Measurements from ENCODE around the gene SERINC1. TPM values are rescaled to one million over a fixed set of nuclear protein-coding genes. Genes with fewer than 3 reads are reported as not detected.

SERINC1 gene
- total RNA-seq, 4 donors from 2014 or later, result 136 to 354 (median 237) TPM

DNA sequence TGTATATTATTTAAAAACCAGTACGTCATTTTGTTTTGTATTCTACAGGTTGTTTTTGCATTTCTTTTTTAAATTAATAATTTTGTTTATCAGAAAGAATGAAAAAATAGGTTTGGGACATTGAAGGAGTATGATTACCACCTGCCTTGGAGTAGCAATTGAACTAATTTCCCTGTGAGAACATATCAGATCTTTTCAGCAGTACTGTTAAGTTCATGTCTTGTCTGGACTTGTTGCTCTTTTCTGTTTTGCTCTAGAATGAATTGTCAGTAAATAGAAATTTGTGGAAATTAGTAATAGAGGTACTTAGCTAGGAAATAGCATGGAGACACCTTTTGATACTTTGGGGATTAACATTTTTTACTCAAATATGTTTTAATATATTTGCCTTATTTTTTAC lies 47.9 kb downstream of the SERINC1 start:
- no peak overlapping the region for H3K4me3 ChIP-seq
- TF ChIP-seq POLR2A (IDR thresholded peaks at IDR 0.05), result no peak
- TF ChIP-seq, protein P1, sequence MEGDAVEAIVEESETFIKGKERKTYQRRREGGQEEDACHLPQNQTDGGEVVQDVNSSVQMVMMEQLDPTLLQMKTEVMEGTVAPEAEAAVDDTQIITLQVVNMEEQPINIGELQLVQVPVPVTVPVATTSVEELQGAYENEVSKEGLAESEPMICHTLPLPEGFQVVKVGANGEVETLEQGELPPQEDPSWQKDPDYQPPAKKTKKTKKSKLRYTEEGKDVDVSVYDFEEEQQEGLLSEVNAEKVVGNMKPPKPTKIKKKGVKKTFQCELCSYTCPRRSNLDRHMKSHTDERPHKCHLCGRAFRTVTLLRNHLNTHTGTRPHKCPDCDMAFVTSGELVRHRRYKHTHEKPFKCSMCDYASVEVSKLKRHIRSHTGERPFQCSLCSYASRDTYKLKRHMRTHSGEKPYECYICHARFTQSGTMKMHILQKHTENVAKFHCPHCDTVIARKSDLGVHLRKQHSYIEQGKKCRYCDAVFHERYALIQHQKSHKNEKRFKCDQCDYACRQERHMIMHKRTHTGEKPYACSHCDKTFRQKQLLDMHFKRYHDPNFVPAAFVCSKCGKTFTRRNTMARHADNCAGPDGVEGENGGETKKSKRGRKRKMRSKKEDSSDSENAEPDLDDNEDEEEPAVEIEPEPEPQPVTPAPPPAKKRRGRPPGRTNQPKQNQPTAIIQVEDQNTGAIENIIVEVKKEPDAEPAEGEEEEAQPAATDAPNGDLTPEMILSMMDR (IDR thresholded peaks at IDR 0.05), result no peak
- no peaks in the 10 kb centered on the region for H3K27me3 ChIP-seq
- no peaks in the 10 kb centered on the region for H3K4me1 ChIP-seq
- DNase-seq, result no peak
- H3K9me3 ChIP-seq, result no peaks in the 10 kb centered on the region
- H3K27ac ChIP-seq, result no peak overlapping the region
- H3K36me3 ChIP-seq, result no peaks in the 10 kb centered on the region
- intact Hi-C loops (cut with DNase I; ENCODE audit: low total_unique reads), result no loop called here

DNA sequence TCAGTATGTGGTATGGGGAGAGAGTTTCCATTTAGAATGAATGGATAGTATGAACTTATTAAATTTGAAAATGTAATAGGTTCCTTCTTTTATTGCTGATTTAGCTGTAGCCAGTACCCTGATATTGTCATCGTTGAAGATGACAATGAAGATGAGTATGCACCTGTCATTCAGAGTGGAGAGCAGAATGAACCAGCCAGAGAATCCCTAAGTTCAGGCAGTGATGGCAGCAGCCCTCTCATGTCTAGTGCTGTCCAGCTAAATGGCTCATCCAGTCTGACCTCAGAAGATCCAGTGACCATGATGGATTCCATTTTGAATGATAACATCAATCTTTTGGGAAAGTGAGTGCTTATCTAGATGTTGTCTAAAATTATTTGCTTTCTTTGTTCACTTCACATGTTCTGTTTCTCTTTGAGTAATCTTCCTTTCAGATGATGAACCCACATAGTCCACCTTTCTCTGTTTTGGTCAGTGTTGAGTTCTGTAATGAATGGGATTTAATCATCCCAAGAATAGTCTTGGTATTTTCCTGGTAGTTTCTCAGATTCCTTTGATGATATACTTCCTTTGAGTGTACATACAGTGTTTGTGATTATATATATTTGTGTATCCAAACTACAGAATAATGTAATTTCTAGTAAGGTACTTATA lies 48.9 kb downstream of the SERINC1 start:
- Histone ChIP-seq H3K36me3 (no peaks in the 10 kb centered on the region), H3K4me1 (no peaks in the 10 kb centered on the region), H3K9me3 (no peaks in the 10 kb centered on the region), H3K27me3 (no peaks in the 10 kb centered on the region), H3K4me3 (no peak overlapping the region), H3K27ac (no peak overlapping the region)
- DNase-seq, result no peak
- intact Hi-C loops (cut with DNase I; ENCODE audit: low total_unique reads), result no loop called here
- TF ChIP-seq POLR2A (IDR thresholded peaks at IDR 0.05), result no peak
- TF ChIP-seq, protein P1 (IDR thresholded peaks at IDR 0.05), result no peak

DNA sequence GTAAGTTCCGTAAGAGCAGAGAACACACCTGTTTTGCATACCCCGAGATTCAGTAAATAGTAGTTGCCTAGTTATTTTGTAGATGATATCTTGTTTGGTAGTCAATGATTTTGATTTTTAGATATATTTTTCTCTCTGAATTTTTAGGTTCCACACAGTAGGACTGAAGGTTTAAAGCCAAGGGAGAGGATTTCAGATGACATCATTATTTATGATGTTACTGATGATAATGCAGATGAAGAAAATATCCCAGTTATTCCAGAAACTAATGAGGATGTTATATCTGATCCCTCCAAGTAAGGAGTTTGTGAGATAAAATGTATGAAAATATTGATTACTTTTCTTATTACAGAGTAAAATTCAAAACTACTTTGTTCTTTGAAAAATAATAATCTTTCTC lies 49.6 kb downstream of the SERINC1 start:
- Histone ChIP-seq H3K9me3 (no peaks in the 10 kb centered on the region), H3K4me3 (no peak overlapping the region), H3K4me1 (no peaks in the 10 kb centered on the region), H3K27me3 (no peaks in the 10 kb centered on the region), H3K27ac (no peak overlapping the region), H3K36me3 (no peaks in the 10 kb centered on the region)
- intact Hi-C loops (cut with DNase I; ENCODE audit: low total_unique reads), result no loop called here
- TF ChIP-seq, protein P1 (IDR thresholded peaks at IDR 0.05), result no peak
- TF ChIP-seq POLR2A (IDR thresholded peaks at IDR 0.05), result no peak
- DNase-seq, result no peak

DNA sequence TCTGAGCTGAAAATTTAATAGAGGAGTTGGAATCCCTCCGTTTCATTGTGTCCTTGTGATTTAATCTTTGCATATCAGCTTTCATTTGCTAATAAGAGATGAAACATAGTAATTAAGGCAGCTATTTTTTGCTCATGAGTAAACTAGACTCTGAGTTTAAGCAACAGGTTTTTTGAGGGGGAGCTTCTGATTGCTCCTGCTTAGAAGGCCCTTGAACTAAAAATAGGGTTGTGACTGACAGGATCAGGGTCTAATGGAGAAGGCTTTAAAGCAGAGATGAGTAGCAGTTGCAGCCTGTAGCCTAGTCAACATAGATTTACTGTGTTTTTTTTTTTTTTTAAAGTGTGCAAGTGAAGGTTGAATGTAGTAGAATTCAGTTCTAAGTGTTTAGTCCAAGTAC lies 54.8 kb downstream of the SERINC1 start:
- no peaks in the 10 kb centered on the region for H3K36me3 ChIP-seq
- no peaks in the 10 kb centered on the region for H3K9me3 ChIP-seq
- DNase-seq, result no peak
- no peak for TF ChIP-seq POLR2A (IDR thresholded peaks at IDR 0.05)
- TF ChIP-seq, protein P1 (IDR thresholded peaks at IDR 0.05), result no peak
- H3K4me1 ChIP-seq, result no peaks in the 10 kb centered on the region
- H3K27me3 ChIP-seq, result no peaks in the 10 kb centered on the region
- no peak overlapping the region for H3K4me3 ChIP-seq
- no peak overlapping the region for H3K27ac ChIP-seq
- intact Hi-C loops (cut with DNase I; ENCODE audit: low total_unique reads), result no loop called here

DNA sequence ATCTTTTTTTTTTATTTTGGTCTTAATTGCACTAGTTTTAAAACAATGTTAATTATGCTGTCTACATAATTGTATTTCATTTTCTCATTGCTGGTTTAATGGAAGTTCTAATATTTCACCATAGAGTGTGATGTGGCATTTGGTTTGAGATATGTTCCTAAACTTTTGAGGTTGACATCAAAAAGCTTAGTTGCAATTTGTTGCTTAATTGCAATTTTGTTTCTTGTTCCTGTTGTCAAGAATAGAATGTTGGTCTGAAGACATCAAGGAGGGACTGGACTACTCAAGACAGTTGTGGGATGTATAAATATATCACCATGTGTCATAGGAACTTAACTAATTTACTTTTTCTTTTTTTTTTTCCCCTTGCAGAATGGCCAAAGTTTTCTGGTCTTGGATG lies 59.6 kb downstream of the SERINC1 start:
- DNase-seq, result no peak
- no peaks in the 10 kb centered on the region for H3K9me3 ChIP-seq
- no peaks in the 10 kb centered on the region for H3K4me1 ChIP-seq
- no peak overlapping the region for H3K4me3 ChIP-seq
- TF ChIP-seq, protein P1 (IDR thresholded peaks at IDR 0.05), result no peak
- no peak for TF ChIP-seq POLR2A (IDR thresholded peaks at IDR 0.05)
- H3K36me3 ChIP-seq, result no peaks in the 10 kb centered on the region
- intact Hi-C loops (cut with DNase I; ENCODE audit: low total_unique reads), result no loop called here
- no peak overlapping the region for H3K27ac ChIP-seq
- H3K27me3 ChIP-seq, result no peaks in the 10 kb centered on the region

All from uterus (tissue), 4 donors.